ENCODE results near the gene RPL4. TPM values are rescaled to one million over a fixed set of nuclear protein-coding genes. Genes with fewer than 3 reads are reported as not detected.

RPL4 gene
- polyA plus RNA-seq (2012; ENCODE audit: insufficient read length, low read depth) = 6,345 TPM

DNA sequence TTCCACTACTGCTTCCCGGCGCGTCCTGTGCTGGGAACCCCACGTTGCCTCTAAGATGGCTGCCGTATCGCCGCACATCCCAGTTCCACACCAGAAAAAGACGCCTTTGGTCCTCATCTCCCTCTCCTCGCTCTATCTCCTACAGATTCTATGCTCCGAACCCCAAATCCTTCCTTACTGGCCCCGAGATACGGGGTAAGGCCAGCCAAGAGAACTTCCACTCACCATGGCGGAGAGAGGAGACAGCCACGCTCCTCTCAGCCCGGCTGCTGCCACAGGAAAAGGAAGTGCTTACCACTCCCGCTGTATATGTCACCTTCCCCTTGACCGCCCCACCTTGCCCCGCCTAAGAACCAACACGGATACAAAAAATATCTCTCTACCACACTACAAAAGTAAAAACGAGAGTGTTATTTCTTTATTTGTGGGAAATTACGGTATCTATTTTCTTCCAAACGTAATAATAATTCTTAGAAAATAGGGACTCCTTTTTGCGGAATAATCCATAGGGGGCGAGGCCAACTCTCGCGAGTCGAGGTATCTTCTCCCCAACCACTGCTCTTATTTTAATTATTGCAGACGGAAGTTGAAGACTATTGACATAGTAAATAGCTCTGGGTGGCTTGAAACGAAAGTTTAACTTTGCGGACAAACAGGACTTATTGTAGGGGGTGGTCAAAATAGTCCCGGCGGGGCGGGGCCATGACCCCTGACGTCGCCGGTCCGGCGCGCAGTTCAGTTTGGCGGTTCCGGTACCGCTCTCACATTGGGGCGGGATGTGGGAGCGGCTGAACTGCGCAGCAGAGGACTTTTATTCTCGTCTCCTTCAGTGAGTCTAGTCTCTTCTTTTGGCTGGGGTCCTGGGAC, at the start of gene RPL4, which contains the start of gene ZWILCH:
TSS of gene RPL4 (minus strand) at position 293 of the 867 bp plus-strand sequence. CDS start at position 228, 65 bp downstream.
TSS of gene ZWILCH (plus strand) at position 764 of the 867 bp plus-strand sequence. CDS start at position 777, 13 bp downstream.
- TF ChIP-seq FOXP2 (optimal IDR thresholded peaks at IDR 0.05; ENCODE audit: borderline replicate concordance, extremely low read depth, extremely low read length, insufficient read depth) (peak; percentile 29), REST (IDR thresholded peaks at IDR 0.05; ENCODE audit: insufficient read depth in 1 of 2, low read depth in 2 of 2, low read length in 2 of 2) (peak; percentile 8 to 70; a peak in 2 of 4 replicates), TAF1 (IDR thresholded peaks at IDR 0.05; ENCODE audit: borderline replicate concordance, insufficient read depth, low read length) (peak; percentile 98), SIN3A (IDR thresholded peaks at IDR 0.05; ENCODE audit: borderline replicate concordance, insufficient read depth, low read length) (peak; percentile 1; the same call in 1 of the 2 replicates), POLR2AphosphoS5 (IDR thresholded peaks at IDR 0.05; ENCODE audit: low read depth, low read length) (peak; percentile 84)

DNA sequence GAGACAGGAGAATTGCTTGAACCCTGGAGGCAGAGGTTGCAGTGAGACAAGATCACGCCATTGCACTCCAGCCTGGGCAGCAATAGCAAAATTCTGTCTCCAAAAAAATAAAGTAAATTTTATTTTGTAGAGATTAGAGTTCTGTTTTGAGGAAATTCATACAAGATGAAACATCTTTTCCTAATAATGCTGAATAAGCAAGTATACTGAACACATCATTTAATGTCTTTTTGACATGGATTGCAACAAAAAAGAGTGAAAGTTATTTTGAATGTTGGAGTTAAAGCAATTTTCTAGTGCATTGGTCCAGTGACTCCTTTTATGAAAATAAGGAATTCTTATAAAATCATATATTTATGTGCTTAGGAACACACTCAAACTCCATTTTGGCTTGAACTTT, 40.6 kb upstream of the RPL4 start:
- no peak for TF ChIP-seq REST (IDR thresholded peaks at IDR 0.05; ENCODE audit: insufficient read depth in 1 of 2, low read depth in 2 of 2, low read length in 2 of 2)
- no peak for TF ChIP-seq SIN3A (IDR thresholded peaks at IDR 0.05; ENCODE audit: borderline replicate concordance, insufficient read depth, low read length)
- TF ChIP-seq TAF1 (IDR thresholded peaks at IDR 0.05; ENCODE audit: borderline replicate concordance, insufficient read depth, low read length) = no peak
- TF ChIP-seq POLR2AphosphoS5 (IDR thresholded peaks at IDR 0.05; ENCODE audit: low read depth, low read length) = no peak

DNA sequence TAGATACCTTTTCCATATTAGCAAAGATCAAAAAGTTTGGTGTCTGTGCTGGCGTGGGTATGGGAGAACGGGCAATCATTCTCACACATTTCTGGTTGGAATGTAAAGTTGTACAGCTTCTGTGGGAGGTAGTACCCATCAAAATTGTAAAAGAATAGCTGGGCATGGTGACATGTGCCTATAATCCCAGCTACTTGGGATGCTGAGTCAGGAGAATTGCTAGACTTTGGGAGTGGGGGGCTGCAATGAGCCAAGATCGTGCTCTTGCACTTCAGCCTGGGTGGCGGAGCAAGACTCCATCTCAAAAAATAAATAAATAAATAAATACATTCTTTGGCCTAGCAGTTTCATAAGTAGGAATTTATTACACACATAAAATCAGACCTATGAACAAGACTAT, 38.2 kb upstream of the RPL4 start:
- TF ChIP-seq POLR2AphosphoS5 (IDR thresholded peaks at IDR 0.05; ENCODE audit: low read depth, low read length) = no peak
- TF ChIP-seq REST (IDR thresholded peaks at IDR 0.05; ENCODE audit: insufficient read depth in 1 of 2, low read depth in 2 of 2, low read length in 2 of 2) = no peak
- TF ChIP-seq TAF1 (IDR thresholded peaks at IDR 0.05; ENCODE audit: borderline replicate concordance, insufficient read depth, low read length) = no peak
- no peak for TF ChIP-seq SIN3A (IDR thresholded peaks at IDR 0.05; ENCODE audit: borderline replicate concordance, insufficient read depth, low read length)
- no peak for TF ChIP-seq FOXP2 (optimal IDR thresholded peaks at IDR 0.05; ENCODE audit: borderline replicate concordance, extremely low read depth, extremely low read length, insufficient read depth)

- TF ChIP-seq TAF1 (IDR thresholded peaks at IDR 0.05; ENCODE audit: borderline replicate concordance, insufficient read depth, low read length) = no peak
- no peak for TF ChIP-seq SIN3A (IDR thresholded peaks at IDR 0.05; ENCODE audit: borderline replicate concordance, insufficient read depth, low read length)
- no peak for TF ChIP-seq POLR2AphosphoS5 (IDR thresholded peaks at IDR 0.05; ENCODE audit: low read depth, low read length)
- no peak for TF ChIP-seq REST (IDR thresholded peaks at IDR 0.05; ENCODE audit: insufficient read depth in 1 of 2, low read depth in 2 of 2, low read length in 2 of 2)
- TF ChIP-seq FOXP2 (optimal IDR thresholded peaks at IDR 0.05; ENCODE audit: borderline replicate concordance, extremely low read depth, extremely low read length, insufficient read depth) = no peak
These were observed 30.4 kb upstream of the RPL4 start for GRCh38 chr15:66535056-66535455.
